Endothelial cell of umbilical vein (primary cell): ENCODE results near the gene NINL.
"Not testable (repeated sequence)": the region's sequence is repeated elsewhere in the genome, so short reads cannot be mapped to it uniquely, and the experiment has no call there.

Source experiments
- EZH2 ChIP-seq: IDR thresholded peaks from 2 replicates; pipeline ENCODE4 v1.6.1; 2012; ENCODE audit warnings: borderline replicate concordance, low read depth, mild to moderate bottlenecking, moderate library complexity, low read length, inconsistent platforms; ENCODE audit not compliant: severe bottlenecking
- FOS ChIP-seq: IDR thresholded peaks from 2 replicates; pipeline ENCODE4 v1.6.1; 2011; ENCODE audit warnings: mild to moderate bottlenecking, low read length, moderate library complexity, borderline replicate concordance; ENCODE audit not compliant: insufficient read depth
- MYC ChIP-seq: IDR thresholded peaks from one replicate; pipeline ENCODE4 v1.6.1; 2011; ENCODE audit warnings: mild to moderate bottlenecking, low read depth, low read length
- POLR2A ChIP-seq: IDR thresholded peaks from 2 replicates; pipeline ENCODE4 v1.6.1; 2012; ENCODE audit warnings: low read depth, mild to moderate bottlenecking, control low read depth, low read length
- POLR2AphosphoS5 ChIP-seq: IDR thresholded peaks from 2 replicates; pipeline ENCODE4 v1.6.1; 2012; ENCODE audit warnings: low read depth, mild to moderate bottlenecking, control low read depth, low read length, moderate library complexity; ENCODE audit not compliant: insufficient read depth
- TF ChIP-seq, protein P1 (sequence below), 2 donors: IDR thresholded peaks; 1 replicate in 1 of 2; 2 replicates in 1 of 2; pipeline ENCODE4 v1.5.1; 2011; ENCODE audit warnings: low read length in 2 of 2, mild to moderate bottlenecking in 2 of 2, moderate library complexity in 2 of 2, control low read depth in 1 of 2, inconsistent platforms in 1 of 2, low read depth in 1 of 2; ENCODE audit not compliant: insufficient read depth in 1 of 2; ENCODE audit errors: extremely low read depth in 1 of 2
- TF ChIP-seq, protein P2 (sequence below): IDR thresholded peaks from 2 replicates; pipeline ENCODE4 v1.6.1; 2011; ENCODE audit not compliant: insufficient read depth, insufficient read length

DNA sequence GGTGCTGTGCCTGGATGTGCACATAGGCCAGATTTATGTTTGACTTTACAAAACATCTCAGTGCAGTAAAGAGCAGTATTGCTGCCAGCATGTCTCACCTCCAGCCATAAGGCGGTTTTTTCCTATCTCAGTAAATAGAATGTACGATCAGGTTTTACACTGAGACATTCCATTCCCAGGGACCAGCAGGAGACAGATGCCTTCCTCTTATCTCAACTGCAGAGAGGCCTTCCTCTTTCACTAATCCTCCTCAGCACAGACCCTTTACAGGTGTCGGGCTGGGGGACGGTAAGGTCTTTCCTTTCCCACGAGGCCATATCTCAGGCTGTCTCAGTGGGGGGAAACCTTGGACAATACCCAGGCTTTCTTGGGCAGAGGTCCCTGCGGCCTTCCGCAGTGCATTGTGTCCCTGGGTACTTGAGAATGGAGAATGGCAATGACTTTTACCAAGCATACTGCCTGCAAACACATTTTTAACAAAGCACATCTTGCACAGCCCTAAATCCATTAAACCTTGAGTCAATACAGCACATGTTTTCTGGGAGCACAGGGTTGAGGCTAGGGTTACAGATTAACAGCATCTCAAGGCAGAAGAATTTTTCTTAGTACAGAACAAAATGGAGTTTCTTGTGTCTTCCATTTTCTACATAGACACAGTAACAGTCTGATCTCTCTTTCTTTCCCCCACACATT, 34.5 kb downstream of the NINL start:
- TF ChIP-seq POLR2AphosphoS5, FOS, POLR2A, EZH2, MYC: not testable (repeated sequence)
- TF ChIP-seq, protein P1, sequence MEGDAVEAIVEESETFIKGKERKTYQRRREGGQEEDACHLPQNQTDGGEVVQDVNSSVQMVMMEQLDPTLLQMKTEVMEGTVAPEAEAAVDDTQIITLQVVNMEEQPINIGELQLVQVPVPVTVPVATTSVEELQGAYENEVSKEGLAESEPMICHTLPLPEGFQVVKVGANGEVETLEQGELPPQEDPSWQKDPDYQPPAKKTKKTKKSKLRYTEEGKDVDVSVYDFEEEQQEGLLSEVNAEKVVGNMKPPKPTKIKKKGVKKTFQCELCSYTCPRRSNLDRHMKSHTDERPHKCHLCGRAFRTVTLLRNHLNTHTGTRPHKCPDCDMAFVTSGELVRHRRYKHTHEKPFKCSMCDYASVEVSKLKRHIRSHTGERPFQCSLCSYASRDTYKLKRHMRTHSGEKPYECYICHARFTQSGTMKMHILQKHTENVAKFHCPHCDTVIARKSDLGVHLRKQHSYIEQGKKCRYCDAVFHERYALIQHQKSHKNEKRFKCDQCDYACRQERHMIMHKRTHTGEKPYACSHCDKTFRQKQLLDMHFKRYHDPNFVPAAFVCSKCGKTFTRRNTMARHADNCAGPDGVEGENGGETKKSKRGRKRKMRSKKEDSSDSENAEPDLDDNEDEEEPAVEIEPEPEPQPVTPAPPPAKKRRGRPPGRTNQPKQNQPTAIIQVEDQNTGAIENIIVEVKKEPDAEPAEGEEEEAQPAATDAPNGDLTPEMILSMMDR (IDR thresholded peaks at IDR 0.05; ENCODE audit: extremely low read depth in 1 of 2, insufficient read depth in 1 of 2, low read depth in 1 of 2, low read length in 2 of 2), result not testable (repeated sequence)
- TF ChIP-seq, protein P2, sequence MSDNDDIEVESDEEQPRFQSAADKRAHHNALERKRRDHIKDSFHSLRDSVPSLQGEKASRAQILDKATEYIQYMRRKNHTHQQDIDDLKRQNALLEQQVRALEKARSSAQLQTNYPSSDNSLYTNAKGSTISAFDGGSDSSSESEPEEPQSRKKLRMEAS, result not testable (repeated sequence)
